ENCODE data around the gene JMY. TPM values are rescaled to one million over a fixed set of nuclear protein-coding genes. Genes with fewer than 3 reads are reported as not detected.

JMY gene
- total RNA-seq, 4 donors from 2014 or later: 5.8 to 15.8 (median 8.9) TPM

GRCh38 chr5:79257314-79257713 is 21.4 kb downstream of the JMY start:
- no peaks in the 10 kb centered on the region for H3K36me3 ChIP-seq
- DNase-seq: no peak
- TF ChIP-seq POLR2A (IDR thresholded peaks at IDR 0.05) (no peak), CTCF (IDR thresholded peaks at IDR 0.05) (no peak)
- no peak overlapping the region for H3K27ac ChIP-seq
- no peaks in the 10 kb centered on the region for H3K27me3 ChIP-seq
- peaks cover 11 to 41% (median 11%) of the 10 kb centered on the region in 3 donors for H3K4me1 ChIP-seq
- no peaks in the 10 kb centered on the region for H3K9me3 ChIP-seq
- intact Hi-C loops (cut with DNase I): no loop called here
- WGBS, 2 donors: 96 to 98% methylated on average over 5 to 6 of the region's 6 CpGs
- H3K4me3 ChIP-seq: no peak overlapping the region

- Histone ChIP-seq H3K27me3 (no peaks in the 10 kb centered on the region), H3K4me1 (peaks cover 11 to 36% (median 11%) of the 10 kb centered on the region in 3 donors), H3K27ac (no peak overlapping the region), H3K9me3 (no peaks in the 10 kb centered on the region), H3K4me3 (no peak overlapping the region), H3K36me3 (peaks cover 0 to 7% (median 0%) of the 10 kb centered on the region in 3 donors)
- intact Hi-C loops (cut with DNase I): no loop called here
- no peak for TF ChIP-seq CTCF (IDR thresholded peaks at IDR 0.05)
- TF ChIP-seq POLR2A (IDR thresholded peaks at IDR 0.05): no peak
- no peak for DNase-seq
- 100% methylated on average over 2 of the region's 4 CpGs for WGBS, 2 donors
Observed at GRCh38 chr5:79258801-79259200, 22.9 kb downstream of the JMY start.

DNA sequence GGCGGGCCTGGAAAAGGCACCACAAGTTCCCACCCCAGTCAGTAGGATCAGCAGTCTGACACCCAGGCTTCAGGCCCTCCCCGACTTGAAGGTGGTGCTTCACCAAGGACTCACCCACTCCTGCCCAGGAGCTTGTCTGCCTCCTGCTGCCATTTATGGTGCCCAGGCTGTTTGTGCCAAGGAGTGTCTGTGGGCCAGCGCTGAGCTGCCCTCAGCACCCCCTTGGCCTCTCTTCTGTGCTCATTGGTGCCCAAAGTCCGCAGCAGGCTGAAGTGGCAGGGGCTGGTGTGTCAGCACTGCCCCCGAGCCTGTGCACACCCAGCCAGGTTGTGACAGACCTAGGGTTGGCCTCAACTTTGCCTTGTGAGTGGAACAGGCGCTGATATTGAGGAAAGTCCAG is 23.5 kb downstream of the JMY start:
- no peak for DNase-seq
- Histone ChIP-seq H3K27me3 (no peaks in the 10 kb centered on the region), H3K36me3 (peaks cover 0 to 7% (median 0%) of the 10 kb centered on the region in 3 donors), H3K27ac (no peak overlapping the region), H3K9me3 (no peaks in the 10 kb centered on the region), H3K4me3 (no peak overlapping the region), H3K4me1 (peaks cover 11 to 30% (median 11%) of the 10 kb centered on the region in 3 donors)
- intact Hi-C loops (cut with DNase I): no loop called here
- TF ChIP-seq CTCF (IDR thresholded peaks at IDR 0.05): no peak
- WGBS, 2 donors: 100% methylated on average over 1 of the region's 6 CpGs; no CpG with 5 or more reads in 1 of the 2 donors

DNA sequence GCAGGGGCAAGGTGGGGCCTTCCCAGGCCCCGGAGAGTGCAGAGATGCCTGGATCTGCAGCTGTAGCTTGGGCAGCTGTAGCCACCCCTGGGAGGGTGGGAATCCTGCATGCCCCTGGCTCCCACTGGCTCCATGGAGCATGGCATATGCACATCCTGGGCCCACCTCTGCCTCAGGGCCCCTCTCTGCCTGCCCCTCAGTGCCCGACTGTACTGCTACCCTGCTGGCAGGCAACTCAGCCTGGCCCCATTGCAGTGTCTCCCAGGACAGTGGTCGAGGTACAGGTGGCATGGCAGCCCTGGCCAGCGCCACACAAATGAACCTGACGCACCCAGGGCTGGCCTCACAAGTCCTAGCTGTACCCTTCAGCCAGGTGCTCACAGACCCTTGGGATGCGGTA is 23.9 kb downstream of the JMY start:
- WGBS, 2 donors: 100% methylated on average over 1 of the region's 6 CpGs; no CpG with 5 or more reads in 1 of the 2 donors
- TF ChIP-seq CTCF (IDR thresholded peaks at IDR 0.05): no peak
- no peak for TF ChIP-seq POLR2A (IDR thresholded peaks at IDR 0.05)
- H3K4me3 ChIP-seq: no peak overlapping the region
- intact Hi-C loops (cut with DNase I): no loop called here
- no peaks in the 10 kb centered on the region for H3K9me3 ChIP-seq
- no peak overlapping the region for H3K27ac ChIP-seq
- peaks cover 0 to 7% (median 0%) of the 10 kb centered on the region in 3 donors for H3K36me3 ChIP-seq
- DNase-seq: no peak
- H3K4me1 ChIP-seq: peaks cover 11 to 26% (median 11%) of the 10 kb centered on the region in 3 donors
- H3K27me3 ChIP-seq: no peaks in the 10 kb centered on the region

DNA sequence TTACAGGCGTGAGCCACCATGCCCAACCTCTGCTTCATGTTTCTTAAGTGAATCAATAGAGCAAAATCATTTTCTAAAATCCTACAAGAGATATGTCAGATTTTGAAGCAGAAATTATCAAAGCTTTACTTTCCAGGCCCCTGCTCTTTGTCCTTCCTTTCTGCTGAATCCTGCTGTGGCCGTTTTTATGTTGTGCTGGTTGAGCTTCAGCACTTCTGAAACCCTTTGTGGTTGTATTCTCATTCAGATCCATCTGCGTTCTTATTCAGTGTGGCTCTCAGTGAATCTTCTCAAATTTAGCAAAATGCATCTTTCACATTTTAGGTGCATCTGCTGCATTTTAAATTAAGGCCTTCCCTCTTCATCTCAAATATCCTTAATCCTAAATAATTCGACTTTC is 26.0 kb downstream of the JMY start:
- 74 to 75% methylated on average over 4 of the region's 4 CpGs for WGBS, 2 donors
- DNase-seq: no peak

More for the DNA sequence above, 26.0 kb downstream of the JMY start:
- Histone ChIP-seq H3K27me3 (no peaks in the 10 kb centered on the region), H3K36me3 (peaks cover 0 to 7% (median 0%) of the 10 kb centered on the region in 3 donors), H3K27ac (no peak overlapping the region), H3K9me3 (no peaks in the 10 kb centered on the region), H3K4me1 (peaks cover 0 to 5% (median 0%) of the 10 kb centered on the region in 3 donors), H3K4me3 (no peak overlapping the region)
- intact Hi-C loops (cut with DNase I): no loop called here
- TF ChIP-seq POLR2A (IDR thresholded peaks at IDR 0.05): no peak
- no peak for TF ChIP-seq CTCF (IDR thresholded peaks at IDR 0.05)

All from esophagus squamous epithelium (tissue), 5 donors.